Ishikawa (cell line): Measurements from ENCODE around the gene PLCL1.
A peak's percentile ranks its signal among the peaks of the same experiment; 100 is the strongest.

Experiments
- CEBPB ChIP-seq: IDR thresholded peaks from 2 replicates; pipeline ENCODE4 v1.6.1; 2012
- CREB1 ChIP-seq: IDR thresholded peaks from 2 replicates; pipeline ENCODE4 v1.6.1; 2012; ENCODE audit warnings: low read depth
- EGR1 ChIP-seq: IDR thresholded peaks from 2 replicates; pipeline ENCODE4 v1.6.1; 2012
- EP300 ChIP-seq: IDR thresholded peaks from 2 replicates; pipeline ENCODE4 v1.6.1; 2012; ENCODE audit warnings: borderline replicate concordance
- FOXM1 ChIP-seq: IDR thresholded peaks from 2 replicates; pipeline ENCODE4 v1.6.1; 2012; ENCODE audit warnings: low read depth, borderline replicate concordance
- NFIC ChIP-seq: IDR thresholded peaks from 2 replicates; pipeline ENCODE4 v1.6.1; 2012
- RAD21 ChIP-seq: IDR thresholded peaks from 2 replicates; pipeline ENCODE4 v1.6.1; 2012; ENCODE audit warnings: low read depth
- TAF1 ChIP-seq: IDR thresholded peaks from 2 replicates; pipeline ENCODE4 v1.6.1; 2012; ENCODE audit warnings: low read depth, mild to moderate bottlenecking
- TCF12 ChIP-seq: IDR thresholded peaks from 2 replicates; pipeline ENCODE4 v1.6.1; 2012; ENCODE audit warnings: low read depth
- TEAD4 ChIP-seq: IDR thresholded peaks from 2 replicates; pipeline ENCODE4 v1.6.1; 2012
- YY1 ChIP-seq: IDR thresholded peaks from 2 replicates; pipeline ENCODE4 v1.6.1; 2012; ENCODE audit warnings: low read depth
- ZBTB7A ChIP-seq: IDR thresholded peaks from 2 replicates; pipeline ENCODE4 v1.6.1; 2012; ENCODE audit warnings: low read depth
- TF ChIP-seq, protein P1 (sequence below): IDR thresholded peaks from 2 replicates; pipeline ENCODE4 v1.6.1; 2012
- TF ChIP-seq, protein P2 (sequence below): IDR thresholded peaks from 2 replicates; pipeline ENCODE4 v1.6.1; 2012; ENCODE audit warnings: low read depth, mild to moderate bottlenecking
- TF ChIP-seq, protein P3 (sequence below): IDR thresholded peaks from 2 replicates; pipeline ENCODE4 v1.6.1; 2012

The PLCL1 gene

DNA sequence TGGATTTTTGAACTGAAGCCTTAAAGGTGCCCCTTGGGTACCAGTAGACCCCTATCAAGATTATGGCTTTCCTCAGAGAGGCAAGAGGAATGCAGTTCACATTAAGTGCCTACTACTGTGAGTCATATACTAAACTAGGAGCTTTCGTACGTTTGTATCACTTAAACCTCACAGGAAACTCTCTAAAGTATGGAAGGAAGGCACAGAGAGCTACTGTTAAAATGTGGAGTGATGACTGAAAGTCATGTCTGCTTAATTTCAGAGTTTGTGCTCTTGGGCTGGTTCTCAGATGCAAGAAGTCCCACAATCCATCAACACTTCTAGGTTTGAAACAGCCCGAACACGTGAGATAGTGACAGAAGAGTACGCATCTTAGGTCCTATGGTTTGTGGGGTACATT lies 4.7 kb downstream of the PLCL1 start:
- TF ChIP-seq ZBTB7A (no peak), CEBPB (no peak), YY1 (no peak), CREB1 (no peak), TCF12 (no peak), NFIC (no peak), EGR1 (no peak), EP300 (no peak), RAD21 (no peak), TEAD4 (no peak), FOXM1 (no peak)
- TF ChIP-seq, protein P1, sequence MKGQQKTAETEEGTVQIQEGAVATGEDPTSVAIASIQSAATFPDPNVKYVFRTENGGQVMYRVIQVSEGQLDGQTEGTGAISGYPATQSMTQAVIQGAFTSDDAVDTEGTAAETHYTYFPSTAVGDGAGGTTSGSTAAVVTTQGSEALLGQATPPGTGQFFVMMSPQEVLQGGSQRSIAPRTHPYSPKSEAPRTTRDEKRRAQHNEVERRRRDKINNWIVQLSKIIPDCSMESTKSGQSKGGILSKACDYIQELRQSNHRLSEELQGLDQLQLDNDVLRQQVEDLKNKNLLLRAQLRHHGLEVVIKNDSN = no peak
- TF ChIP-seq, protein P2, sequence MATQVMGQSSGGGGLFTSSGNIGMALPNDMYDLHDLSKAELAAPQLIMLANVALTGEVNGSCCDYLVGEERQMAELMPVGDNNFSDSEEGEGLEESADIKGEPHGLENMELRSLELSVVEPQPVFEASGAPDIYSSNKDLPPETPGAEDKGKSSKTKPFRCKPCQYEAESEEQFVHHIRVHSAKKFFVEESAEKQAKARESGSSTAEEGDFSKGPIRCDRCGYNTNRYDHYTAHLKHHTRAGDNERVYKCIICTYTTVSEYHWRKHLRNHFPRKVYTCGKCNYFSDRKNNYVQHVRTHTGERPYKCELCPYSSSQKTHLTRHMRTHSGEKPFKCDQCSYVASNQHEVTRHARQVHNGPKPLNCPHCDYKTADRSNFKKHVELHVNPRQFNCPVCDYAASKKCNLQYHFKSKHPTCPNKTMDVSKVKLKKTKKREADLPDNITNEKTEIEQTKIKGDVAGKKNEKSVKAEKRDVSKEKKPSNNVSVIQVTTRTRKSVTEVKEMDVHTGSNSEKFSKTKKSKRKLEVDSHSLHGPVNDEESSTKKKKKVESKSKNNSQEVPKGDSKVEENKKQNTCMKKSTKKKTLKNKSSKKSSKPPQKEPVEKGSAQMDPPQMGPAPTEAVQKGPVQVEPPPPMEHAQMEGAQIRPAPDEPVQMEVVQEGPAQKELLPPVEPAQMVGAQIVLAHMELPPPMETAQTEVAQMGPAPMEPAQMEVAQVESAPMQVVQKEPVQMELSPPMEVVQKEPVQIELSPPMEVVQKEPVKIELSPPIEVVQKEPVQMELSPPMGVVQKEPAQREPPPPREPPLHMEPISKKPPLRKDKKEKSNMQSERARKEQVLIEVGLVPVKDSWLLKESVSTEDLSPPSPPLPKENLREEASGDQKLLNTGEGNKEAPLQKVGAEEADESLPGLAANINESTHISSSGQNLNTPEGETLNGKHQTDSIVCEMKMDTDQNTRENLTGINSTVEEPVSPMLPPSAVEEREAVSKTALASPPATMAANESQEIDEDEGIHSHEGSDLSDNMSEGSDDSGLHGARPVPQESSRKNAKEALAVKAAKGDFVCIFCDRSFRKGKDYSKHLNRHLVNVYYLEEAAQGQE = no peak

DNA sequence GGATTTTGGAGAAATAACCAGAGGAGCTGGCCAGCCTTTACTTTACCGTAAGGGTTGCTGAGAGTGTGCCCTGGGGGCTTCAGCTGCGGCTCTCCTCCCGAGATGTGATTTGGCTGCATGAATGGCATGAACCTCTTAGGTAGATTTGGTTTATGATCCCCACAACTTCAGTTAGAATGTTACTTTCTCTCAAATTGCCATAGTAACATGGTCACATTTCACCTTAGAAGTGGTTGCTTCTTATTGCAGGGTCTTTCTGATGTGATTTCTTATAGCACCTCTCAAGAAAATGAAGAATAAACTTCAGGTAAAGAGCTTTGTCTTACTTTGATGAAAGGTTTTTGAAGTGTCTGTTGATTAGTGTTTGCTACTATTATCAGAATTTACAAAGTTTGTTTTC lies 5.6 kb downstream of the PLCL1 start:
- no peak for TF ChIP-seq FOXM1
- no peak for TF ChIP-seq RAD21
- TF ChIP-seq, protein P1 = no peak
- TF ChIP-seq YY1 = no peak
- no peak for TF ChIP-seq CREB1
- no peak for TF ChIP-seq EP300
- TF ChIP-seq NFIC = no peak
- TF ChIP-seq TAF1 = no peak
- no peak for TF ChIP-seq TEAD4
- TF ChIP-seq TCF12 = no peak
- no peak for TF ChIP-seq EGR1
- TF ChIP-seq, protein P3, sequence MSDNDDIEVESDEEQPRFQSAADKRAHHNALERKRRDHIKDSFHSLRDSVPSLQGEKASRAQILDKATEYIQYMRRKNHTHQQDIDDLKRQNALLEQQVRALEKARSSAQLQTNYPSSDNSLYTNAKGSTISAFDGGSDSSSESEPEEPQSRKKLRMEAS = no peak
- TF ChIP-seq ZBTB7A = no peak
- TF ChIP-seq CEBPB = no peak
- TF ChIP-seq, protein P2 = no peak

DNA sequence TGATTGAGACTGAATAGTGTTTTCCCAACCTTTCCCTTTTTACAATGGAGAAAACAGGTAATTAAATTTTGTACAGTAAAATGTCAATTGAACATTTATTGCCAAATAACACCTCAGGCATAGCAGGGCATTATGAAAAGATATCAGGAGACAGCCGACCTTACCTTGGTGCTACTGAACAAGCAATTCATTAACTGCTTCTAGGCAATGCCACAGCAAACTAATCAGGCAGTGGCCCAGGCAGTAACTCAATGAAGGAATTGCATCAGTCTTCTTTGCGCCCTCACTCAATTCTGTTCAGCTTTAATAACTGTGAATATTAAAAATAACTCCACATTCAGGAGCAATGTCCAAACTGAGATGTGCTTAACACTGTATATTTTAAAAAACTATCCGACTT lies 6.1 kb downstream of the PLCL1 start:
- TF ChIP-seq RAD21 (no peak), NFIC (no peak), YY1 (no peak), EGR1 (no peak), ZBTB7A (no peak), FOXM1 (no peak), CREB1 (no peak), TAF1 (no peak), TCF12 (no peak), TEAD4 (no peak), EP300 (no peak), CEBPB (no peak)
- TF ChIP-seq, protein P3 = no peak
- TF ChIP-seq, protein P2 = no peak
- TF ChIP-seq, protein P1 = no peak

DNA sequence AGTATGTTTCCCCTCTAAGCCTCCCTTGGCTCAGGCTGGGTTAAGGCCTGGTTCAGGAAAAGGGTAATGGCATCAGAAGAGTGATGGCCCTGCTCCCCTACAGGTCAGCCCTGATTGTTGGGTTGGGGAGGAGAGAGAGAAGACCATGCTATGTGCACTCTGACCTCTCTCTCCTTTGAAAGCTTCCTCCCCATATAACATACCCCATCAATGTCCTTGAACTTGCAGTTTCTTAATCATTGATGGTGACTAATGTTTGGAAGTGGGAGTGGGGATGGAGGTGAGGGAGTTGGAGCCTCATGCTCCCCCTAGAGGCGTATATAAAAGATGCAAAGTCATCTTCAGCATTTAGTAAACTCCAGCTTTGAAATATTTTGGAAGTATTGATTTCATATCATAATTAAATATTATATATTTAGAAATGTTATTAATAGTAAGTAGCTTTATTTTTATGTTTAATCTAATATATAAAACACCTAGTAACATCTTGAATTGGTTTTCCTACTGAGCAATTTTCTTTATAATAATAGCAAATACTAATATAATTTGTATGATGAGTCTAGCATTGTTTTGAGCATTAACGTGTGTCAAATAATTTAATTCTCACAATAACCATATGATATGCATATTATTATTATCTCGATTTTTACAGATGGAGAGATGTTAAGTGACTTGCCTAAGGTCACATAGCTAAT lies 8.8 kb downstream of the PLCL1 start:
- TF ChIP-seq, protein P1 = no peak
- TF ChIP-seq TCF12 (no peak), TAF1 (no peak), RAD21 (peak; percentile 26)
- TF ChIP-seq, protein P3 = no peak
- TF ChIP-seq, protein P2 = no peak
